ENCODE data around the gene SEC14L5. TPM values are rescaled to one million over a fixed set of nuclear protein-coding genes. Genes with fewer than 3 reads are reported as not detected.

The SEC14L5 gene
- total RNA-seq, 2 experiments from 2014 or later, result 0.07 TPM; not detected in 1

DNA sequence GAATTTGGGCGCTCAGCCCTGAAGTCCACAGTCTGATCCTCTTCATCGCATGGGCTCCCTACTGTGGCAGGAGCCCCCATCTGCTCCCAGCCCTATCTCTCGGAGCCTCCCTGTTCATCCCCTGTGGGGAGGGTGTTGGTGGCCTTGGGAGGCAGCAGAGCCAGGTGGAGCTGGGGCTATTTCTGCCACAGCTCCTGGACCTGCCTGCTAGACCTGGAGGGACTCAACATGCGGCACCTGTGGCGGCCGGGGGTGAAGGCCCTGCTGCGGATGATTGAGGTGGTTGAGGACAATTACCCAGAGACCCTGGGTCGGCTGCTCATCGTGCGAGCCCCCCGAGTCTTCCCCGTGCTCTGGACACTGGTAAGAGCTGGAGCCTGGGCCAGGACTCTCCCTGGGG lies 45.1 kb downstream of the SEC14L5 start:
- no peak for ATAC-seq
- Mint-ChIP-seq H3K27ac (no peak overlapping the region), H3K27me3 (peaks cover 4% of the 10 kb centered on the region), H3K36me3 (ENCODE audit: low read depth) (no peaks in the 10 kb centered on the region), H3K9me3 (no peaks in the 10 kb centered on the region), H3K4me1 (ENCODE audit: low read depth) (no peaks in the 10 kb centered on the region), H3K4me3 (no peak overlapping the region)
- intact Hi-C loops (cut with micrococcal nuclease), result no loop called here
- ChIA-PET CTCF (no interaction called here), POLR2A (no interaction called here)
- TF ChIP-seq, protein P1, sequence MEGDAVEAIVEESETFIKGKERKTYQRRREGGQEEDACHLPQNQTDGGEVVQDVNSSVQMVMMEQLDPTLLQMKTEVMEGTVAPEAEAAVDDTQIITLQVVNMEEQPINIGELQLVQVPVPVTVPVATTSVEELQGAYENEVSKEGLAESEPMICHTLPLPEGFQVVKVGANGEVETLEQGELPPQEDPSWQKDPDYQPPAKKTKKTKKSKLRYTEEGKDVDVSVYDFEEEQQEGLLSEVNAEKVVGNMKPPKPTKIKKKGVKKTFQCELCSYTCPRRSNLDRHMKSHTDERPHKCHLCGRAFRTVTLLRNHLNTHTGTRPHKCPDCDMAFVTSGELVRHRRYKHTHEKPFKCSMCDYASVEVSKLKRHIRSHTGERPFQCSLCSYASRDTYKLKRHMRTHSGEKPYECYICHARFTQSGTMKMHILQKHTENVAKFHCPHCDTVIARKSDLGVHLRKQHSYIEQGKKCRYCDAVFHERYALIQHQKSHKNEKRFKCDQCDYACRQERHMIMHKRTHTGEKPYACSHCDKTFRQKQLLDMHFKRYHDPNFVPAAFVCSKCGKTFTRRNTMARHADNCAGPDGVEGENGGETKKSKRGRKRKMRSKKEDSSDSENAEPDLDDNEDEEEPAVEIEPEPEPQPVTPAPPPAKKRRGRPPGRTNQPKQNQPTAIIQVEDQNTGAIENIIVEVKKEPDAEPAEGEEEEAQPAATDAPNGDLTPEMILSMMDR (IDR thresholded peaks at IDR 0.05), result no peak
- DNase-seq, result no peak

DNA sequence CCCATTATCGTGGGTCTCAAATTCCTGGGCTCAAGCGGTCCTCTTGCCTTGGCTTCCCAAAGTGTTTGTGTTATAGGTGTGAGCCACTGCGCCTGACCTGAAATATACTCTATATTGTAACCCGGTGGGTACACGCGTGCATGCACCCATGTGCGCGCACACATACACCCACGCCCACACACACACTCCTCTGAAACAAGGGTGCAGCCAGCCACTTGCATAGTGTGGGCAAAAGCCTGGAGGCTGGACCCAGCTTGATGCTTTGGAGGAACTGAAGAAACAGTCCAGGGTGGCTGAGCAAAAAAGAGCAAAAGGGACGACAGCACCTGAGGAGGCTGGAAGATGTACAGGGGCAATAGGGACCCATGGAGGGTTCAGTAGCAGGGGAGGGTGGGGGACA lies 45.7 kb downstream of the SEC14L5 start:
- Mint-ChIP-seq H3K9me3 (no peaks in the 10 kb centered on the region), H3K36me3 (ENCODE audit: low read depth) (no peaks in the 10 kb centered on the region), H3K4me3 (no peak overlapping the region), H3K27me3 (peaks cover 4% of the 10 kb centered on the region), H3K4me1 (ENCODE audit: low read depth) (no peaks in the 10 kb centered on the region), H3K27ac (no peak overlapping the region)
- no peak for ATAC-seq
- TF ChIP-seq, protein P1 (IDR thresholded peaks at IDR 0.05), result no peak
- ChIA-PET POLR2A (no interaction called here), CTCF (no interaction called here)
- no peak for DNase-seq
- intact Hi-C loops (cut with micrococcal nuclease), result no loop called here

DNA sequence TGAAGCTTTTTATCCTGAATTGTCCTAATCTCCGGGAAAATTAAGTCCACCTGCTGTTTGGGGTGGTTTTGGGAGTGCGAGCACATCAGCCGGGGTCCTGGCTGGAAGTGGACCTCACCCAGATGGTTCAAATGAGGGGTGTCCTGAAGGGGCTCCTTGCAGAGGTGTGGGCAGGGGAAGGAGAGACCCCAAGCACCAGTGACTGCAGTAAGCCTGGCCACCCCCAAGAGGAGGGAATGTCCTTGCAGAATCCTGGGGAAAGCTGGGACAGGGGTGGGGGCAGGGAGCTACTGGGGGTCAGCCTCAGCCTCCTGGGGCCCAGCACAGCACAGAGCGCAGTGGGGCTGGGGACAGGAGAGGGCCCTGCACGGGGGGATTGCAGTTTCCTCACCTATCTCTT lies 46.2 kb downstream of the SEC14L5 start:
- H3K4me1 Mint-ChIP-seq (ENCODE audit: low read depth), result no peaks in the 10 kb centered on the region
- H3K9me3 Mint-ChIP-seq, result no peaks in the 10 kb centered on the region
- H3K27me3 Mint-ChIP-seq, result peaks cover 4% of the 10 kb centered on the region
- intact Hi-C loops (cut with micrococcal nuclease), result no loop called here
- CTCF ChIA-PET, result no interaction called here
- H3K36me3 Mint-ChIP-seq (ENCODE audit: low read depth), result no peaks in the 10 kb centered on the region
- H3K4me3 Mint-ChIP-seq, result no peak overlapping the region
- no peak overlapping the region for H3K27ac Mint-ChIP-seq
- no peak for ATAC-seq
- POLR2A ChIA-PET, result no interaction called here
- TF ChIP-seq, protein P1 (IDR thresholded peaks at IDR 0.05), result no peak
- DNase-seq, result no peak

DNA sequence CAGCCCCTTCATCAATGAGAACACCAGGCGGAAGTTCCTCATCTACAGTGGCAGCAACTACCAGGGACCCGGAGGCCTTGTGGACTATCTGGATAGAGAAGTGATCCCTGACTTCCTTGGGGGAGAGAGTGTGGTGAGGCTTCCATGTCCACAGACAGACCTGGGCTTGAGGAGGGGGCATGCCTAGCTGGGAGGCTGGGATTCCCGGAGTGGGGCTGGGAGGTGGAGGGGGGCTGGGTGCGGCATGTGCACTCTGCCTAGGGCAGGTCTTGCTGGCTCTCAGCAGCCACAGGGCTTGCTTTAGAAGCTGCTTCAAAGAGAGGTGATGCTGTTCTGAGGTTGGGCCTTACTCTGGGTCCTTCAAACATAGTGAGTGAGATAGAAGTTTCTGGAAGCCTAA lies 47.8 kb downstream of the SEC14L5 start:
- ATAC-seq (no peak), DNase-seq (no peak)
- CTCF ChIA-PET, result interaction anchor here (0.6 kb wide), 1 partner anchor 121 kb away, joined by 3 read pairs; no protein-coding TSS in a partner anchor
- peaks cover 4% of the 10 kb centered on the region for H3K27me3 Mint-ChIP-seq
- intact Hi-C loops (cut with micrococcal nuclease), result no loop called here
- TF ChIP-seq, protein P1 (IDR thresholded peaks at IDR 0.05), result no peak
- POLR2A ChIA-PET, result no interaction called here
- H3K4me1 Mint-ChIP-seq (ENCODE audit: low read depth), result no peaks in the 10 kb centered on the region
- H3K27ac Mint-ChIP-seq, result no peak overlapping the region
- no peaks in the 10 kb centered on the region for H3K9me3 Mint-ChIP-seq
- no peak overlapping the region for H3K4me3 Mint-ChIP-seq
- no peaks in the 10 kb centered on the region for H3K36me3 Mint-ChIP-seq (ENCODE audit: low read depth)

DNA sequence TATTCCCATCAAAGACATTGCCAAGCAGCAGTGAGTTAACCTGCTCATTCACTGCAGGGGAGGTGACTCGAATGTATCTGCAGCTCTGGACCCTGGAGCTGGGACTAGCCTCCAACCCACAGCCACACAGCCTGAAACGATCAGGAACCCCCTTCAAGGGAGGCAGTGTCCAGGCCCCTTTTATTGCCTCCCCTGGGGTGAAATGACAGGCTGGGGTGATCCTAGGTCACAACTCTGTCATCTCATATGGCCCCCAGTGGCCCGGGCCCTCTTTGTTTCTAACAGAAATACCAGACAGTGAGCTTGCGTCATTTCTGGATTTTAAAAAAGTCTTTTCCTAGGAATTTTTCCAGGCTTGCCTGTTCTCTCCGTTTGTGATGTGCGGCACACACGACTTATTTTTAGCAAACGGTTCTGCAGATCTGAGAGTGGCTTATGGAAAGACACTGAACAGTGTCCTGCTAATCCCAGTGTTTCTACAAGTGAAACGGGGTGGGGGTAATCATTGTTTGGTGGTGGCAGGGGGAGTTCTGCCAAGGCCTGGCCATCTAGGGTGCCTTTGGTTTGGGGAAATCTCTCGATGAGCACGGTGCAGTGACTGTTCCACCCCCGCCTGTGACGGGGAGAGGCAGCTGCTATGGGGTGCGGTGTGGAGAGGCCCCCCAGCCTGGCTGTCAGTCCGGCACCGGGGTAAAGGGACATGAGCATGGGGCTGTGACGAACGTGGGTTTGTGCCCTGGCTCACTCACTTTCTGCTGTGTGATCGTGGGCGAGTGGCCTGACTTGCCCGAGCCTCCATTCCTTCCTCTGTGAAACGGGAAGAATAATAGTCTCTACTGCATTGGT lies 48.4 kb downstream of the SEC14L5 start:
- Mint-ChIP-seq H3K9me3 (no peaks in the 10 kb centered on the region), H3K27ac (no peak overlapping the region), H3K27me3 (peaks cover 4% of the 10 kb centered on the region), H3K36me3 (ENCODE audit: low read depth) (no peaks in the 10 kb centered on the region), H3K4me1 (ENCODE audit: low read depth) (no peaks in the 10 kb centered on the region), H3K4me3 (no peak overlapping the region)
- ATAC-seq (no peak), DNase-seq (no peak)
- intact Hi-C loops (cut with micrococcal nuclease), result no loop called here
- TF ChIP-seq, protein P1 (IDR thresholded peaks at IDR 0.05), result no peak
- ChIA-PET POLR2A (no interaction called here), CTCF (interaction anchor here (0.6 kb wide), 1 partner anchor 121 kb away, joined by 3 read pairs; no protein-coding TSS in a partner anchor)

Measured in activated CD8-positive, alpha-beta T cell treated with anti-CD3 and anti-CD28 coated beads for 36 hours (primary cell).